Trophoblast cell (in vitro differentiated cells and primary cell): Measurements from ENCODE around the gene CPED1.

ENCODE experiments used
- DNase-seq, 2 donors: peaks; one replicate each; pipeline ENCODE4 v3.0.0-alpha.2; 2016
- H2AFZ ChIP-seq: 2 replicates; pipeline ENCODE4 v1.6.1; 2013; ENCODE audit warnings: low read length, moderate library complexity, mild to moderate bottlenecking; ENCODE audit not compliant: insufficient read depth, poor library complexity
- H2AK5ac ChIP-seq: 2 replicates; pipeline ENCODE4 v1.6.1; 2013; ENCODE audit warnings: mild to moderate bottlenecking, low read length
- H2BK120ac ChIP-seq: 2 replicates; pipeline ENCODE4 v1.6.1; 2013; ENCODE audit warnings: low read length, mild to moderate bottlenecking, moderate library complexity; ENCODE audit not compliant: insufficient read depth, poor library complexity
- H2BK12ac ChIP-seq: 2 replicates; pipeline ENCODE4 v1.6.1; 2013; ENCODE audit warnings: mild to moderate bottlenecking, low read length, moderate library complexity
- H2BK5ac ChIP-seq: 2 replicates; pipeline ENCODE4 v1.6.1; 2013; ENCODE audit warnings: low read length, low read depth, moderate library complexity, mild to moderate bottlenecking; ENCODE audit not compliant: poor library complexity
- H3K14ac ChIP-seq: 2 replicates; pipeline ENCODE4 v1.6.1; 2013; ENCODE audit warnings: mild to moderate bottlenecking, low read length
- H3K18ac ChIP-seq: 2 replicates; pipeline ENCODE4 v1.6.1; 2013; ENCODE audit warnings: mild to moderate bottlenecking, low read length
- H3K23ac ChIP-seq: 2 replicates; pipeline ENCODE4 v1.6.1; 2013; ENCODE audit warnings: low read length
- H3K27ac ChIP-seq: 2 replicates; pipeline ENCODE4 v1.5.1; 2013; ENCODE audit warnings: low read depth, mild to moderate bottlenecking, inconsistent platforms, low read length, moderate library complexity
- H3K27me3 ChIP-seq: 2 replicates; pipeline ENCODE4 v1.6.1; 2013; ENCODE audit warnings: inconsistent platforms, mild to moderate bottlenecking, low read length, moderate library complexity; ENCODE audit not compliant: insufficient read depth
- H3K36me3 ChIP-seq, 2 experiments: 1 replicate in 1 of 2; 2 replicates in 1 of 2; pipeline ENCODE4 v1.6.1; 2013; ENCODE audit warnings: low read length in 2 of 2, mild to moderate bottlenecking in 2 of 2, moderate library complexity in 1 of 2; ENCODE audit not compliant: insufficient read depth in 2 of 2, control insufficient read depth in 1 of 2
- H3K4ac ChIP-seq: 2 replicates; pipeline ENCODE4 v1.6.1; 2013; ENCODE audit warnings: low read depth, mild to moderate bottlenecking, low read length, moderate library complexity
- H3K4me1 ChIP-seq, 2 experiments: 1 replicate in 1 of 2; 2 replicates in 1 of 2; pipeline ENCODE4 v1.6.1; 2013; ENCODE audit warnings: low read length in 2 of 2, mild to moderate bottlenecking in 2 of 2, moderate library complexity in 1 of 2; ENCODE audit not compliant: insufficient read depth in 2 of 2, control insufficient read depth in 1 of 2
- H3K4me2 ChIP-seq: 2 replicates; pipeline ENCODE4 v1.6.1; 2013; ENCODE audit warnings: inconsistent platforms, mild to moderate bottlenecking, low read length, moderate library complexity
- H3K4me3 ChIP-seq: 2 replicates; pipeline ENCODE4 v1.5.1; 2013; ENCODE audit warnings: mild to moderate bottlenecking, low read depth, low read length, inconsistent platforms
- H3K79me1 ChIP-seq: one replicate; pipeline ENCODE4 v1.6.1; 2013; ENCODE audit warnings: low read length
- H3K79me2 ChIP-seq: 2 replicates; pipeline ENCODE4 v1.6.1; 2013; ENCODE audit warnings: low read length, mild to moderate bottlenecking; ENCODE audit not compliant: control insufficient read depth, insufficient read depth, poor library complexity
- H3K9ac ChIP-seq: 2 replicates; pipeline ENCODE4 v1.6.1; 2013; ENCODE audit warnings: mild to moderate bottlenecking, low read length
- H3K9me3 ChIP-seq: 2 replicates; pipeline ENCODE4 v1.6.1; 2013; ENCODE audit warnings: low read depth, mild to moderate bottlenecking, control low read depth, inconsistent platforms, low read length; ENCODE audit not compliant: insufficient read depth
- H4K12ac ChIP-seq: 2 replicates; pipeline ENCODE4 v1.6.1; 2013; ENCODE audit warnings: low read depth, mild to moderate bottlenecking, low read length, moderate library complexity
- H4K8ac ChIP-seq: 2 replicates; pipeline ENCODE4 v1.6.1; 2013; ENCODE audit warnings: low read depth, mild to moderate bottlenecking, low read length, moderate library complexity
- H4K91ac ChIP-seq: one replicate; pipeline ENCODE4 v1.6.1; 2013; ENCODE audit warnings: low read depth, mild to moderate bottlenecking, low read length, moderate library complexity
- WGBS: extraction: QIAGEN DNeasy Blood & Tissue Kit; methylation state at CpG from one replicate; pipeline ENCODE4 v1.1.7; 2013; ENCODE audit warnings: missing lambda C conversion rate; ENCODE audit not compliant: insufficient read length, insufficient coverage; ENCODE audit errors: extremely low coverage; 5-methylcytosine and 5-hydroxymethylcytosine counted together

CPED1 gene

GRCh38 chr7:121151774-121152221 lies 163.3 kb downstream of the CPED1 start:
- no peak overlapping the region for H2AK5ac ChIP-seq
- no peak overlapping the region for H2BK120ac ChIP-seq
- H3K18ac ChIP-seq = no peak overlapping the region
- no peaks in the 10 kb centered on the region for H3K79me1 ChIP-seq
- H3K23ac ChIP-seq = no peak overlapping the region
- H3K27me3 ChIP-seq = no peaks in the 10 kb centered on the region
- WGBS = no CpG with 5 or more reads among the region's 2 CpGs
- H3K14ac ChIP-seq = no peak overlapping the region
- no peak overlapping the region for H2AFZ ChIP-seq
- H3K4me2 ChIP-seq = no peak overlapping the region
- no peaks in the 10 kb centered on the region for H3K79me2 ChIP-seq
- no peaks in the 10 kb centered on the region for H3K9me3 ChIP-seq
- H4K8ac ChIP-seq = no peak overlapping the region
- H3K4me3 ChIP-seq = no peak overlapping the region
- H3K4me1 ChIP-seq = no peaks in the 10 kb centered on the region
- H3K36me3 ChIP-seq = no peaks in the 10 kb centered on the region
- H3K4ac ChIP-seq = no peak overlapping the region
- no peak overlapping the region for H4K91ac ChIP-seq
- no peak overlapping the region for H3K9ac ChIP-seq
- H2BK12ac ChIP-seq = no peak overlapping the region
- no peak overlapping the region for H2BK5ac ChIP-seq
- no peak for DNase-seq
- no peak overlapping the region for H3K27ac ChIP-seq
- H4K12ac ChIP-seq = no peak overlapping the region

GRCh38 chr7:121153411-121153810 lies 164.9 kb downstream of the CPED1 start:
- no peak overlapping the region for H4K8ac ChIP-seq
- no peak overlapping the region for H3K14ac ChIP-seq
- H3K4me1 ChIP-seq = no peaks in the 10 kb centered on the region
- no peak overlapping the region for H3K18ac ChIP-seq
- no peak overlapping the region for H3K23ac ChIP-seq
- no peak overlapping the region for H3K27ac ChIP-seq
- no peaks in the 10 kb centered on the region for H3K36me3 ChIP-seq
- H3K9ac ChIP-seq = no peak overlapping the region
- no peaks in the 10 kb centered on the region for H3K79me2 ChIP-seq
- WGBS = no CpG with 5 or more reads among the region's 1 CpG
- H2BK5ac ChIP-seq = no peak overlapping the region
- H3K4me2 ChIP-seq = no peak overlapping the region
- H2AK5ac ChIP-seq = no peak overlapping the region
- no peak overlapping the region for H3K4ac ChIP-seq
- H4K12ac ChIP-seq = no peak overlapping the region
- no peak overlapping the region for H2BK12ac ChIP-seq
- H3K9me3 ChIP-seq = no peaks in the 10 kb centered on the region
- no peaks in the 10 kb centered on the region for H3K27me3 ChIP-seq
- no peaks in the 10 kb centered on the region for H3K79me1 ChIP-seq
- H2AFZ ChIP-seq = no peak overlapping the region
- DNase-seq = no peak
- no peak overlapping the region for H2BK120ac ChIP-seq
- no peak overlapping the region for H4K91ac ChIP-seq
- no peak overlapping the region for H3K4me3 ChIP-seq

- no peak overlapping the region for H4K91ac ChIP-seq
- no peak overlapping the region for H2AK5ac ChIP-seq
- no peak for DNase-seq
- no peaks in the 10 kb centered on the region for H3K9me3 ChIP-seq
- no peak overlapping the region for H2AFZ ChIP-seq
- H3K9ac ChIP-seq = no peak overlapping the region
- no peak overlapping the region for H2BK120ac ChIP-seq
- no peaks in the 10 kb centered on the region for H3K4me1 ChIP-seq
- no peaks in the 10 kb centered on the region for H3K79me2 ChIP-seq
- H2BK5ac ChIP-seq = no peak overlapping the region
- H4K12ac ChIP-seq = no peak overlapping the region
- no peaks in the 10 kb centered on the region for H3K79me1 ChIP-seq
- H4K8ac ChIP-seq = no peak overlapping the region
- H3K4me3 ChIP-seq = no peak overlapping the region
- WGBS = no CpG with 5 or more reads among the region's 1 CpG
- no peak overlapping the region for H3K27ac ChIP-seq
- H3K4me2 ChIP-seq = no peak overlapping the region
- H2BK12ac ChIP-seq = no peak overlapping the region
- H3K27me3 ChIP-seq = no peaks in the 10 kb centered on the region
- H3K23ac ChIP-seq = no peak overlapping the region
- H3K18ac ChIP-seq = no peak overlapping the region
- no peak overlapping the region for H3K14ac ChIP-seq
- no peaks in the 10 kb centered on the region for H3K36me3 ChIP-seq
- no peak overlapping the region for H3K4ac ChIP-seq
These were observed 165.5 kb downstream of the CPED1 start for GRCh38 chr7:121153995-121154394.

GRCh38 chr7:121156825-121157224 lies 168.3 kb downstream of the CPED1 start:
- Histone ChIP-seq H3K79me1 (no peaks in the 10 kb centered on the region), H4K91ac (no peak overlapping the region), H3K9ac (no peak overlapping the region), H4K8ac (no peak overlapping the region), H2BK5ac (no peak overlapping the region), H3K36me3 (no peaks in the 10 kb centered on the region), H3K14ac (no peak overlapping the region), H3K18ac (no peak overlapping the region), H3K4me3 (no peak overlapping the region), H3K23ac (no peak overlapping the region), H3K9me3 (no peaks in the 10 kb centered on the region), H4K12ac (no peak overlapping the region), H2BK12ac (no peak overlapping the region), H3K4me1 (no peaks in the 10 kb centered on the region), H3K4me2 (no peak overlapping the region), H2AFZ (no peak overlapping the region), H3K79me2 (no peaks in the 10 kb centered on the region), H2BK120ac (no peak overlapping the region), H3K27me3 (no peaks in the 10 kb centered on the region), H3K4ac (no peak overlapping the region), H3K27ac (no peak overlapping the region), H2AK5ac (no peak overlapping the region)
- no CpG with 5 or more reads among the region's 2 CpGs for WGBS
- DNase-seq = no peak
